MCF 10A (cell line): Measurements from ENCODE around the gene AADACL4. TPM values are rescaled to one million over a fixed set of nuclear protein-coding genes. Genes with fewer than 3 reads are reported as not detected.

Source experiments
- BruUV-seq: library from RNA; stranded (reverse); fragments of 400-500 nt; replicated peaks from 2 replicates; lab custom pipeline; 2021; lab: Mats Ljungman, UMichigan
- CTCF ChIA-PET: fragments of 300-600 bp; sonication (Branson Sonifier 250); formaldehyde crosslinking; extraction: SDS; loops from one replicate; lab custom pipeline; 2021; ENCODE audit warnings: antibody characterized with exemption, inconsistent platforms; lab: Yijun Ruan, JAX
- POLR2A ChIA-PET: fragments of 300-600, 350-650 bp; sonication (Branson Sonifier 250); formaldehyde crosslinking; extraction: SDS; loops from one replicate; lab custom pipeline; 2020; ENCODE audit warnings: antibody characterized with exemption, inconsistent platforms; lab: Yijun Ruan, JAX
- DNase-seq: peaks from one replicate; pipeline ENCODE4 v3.0.0-alpha.2; 2018; ENCODE audit not compliant: unreplicated experiment
- H3K27ac Mint-ChIP-seq: one replicate; pipeline ENCODE4 v1.8.0; 2022; ENCODE audit warnings: mild to moderate bottlenecking, low read depth, mixed read lengths; ENCODE audit not compliant: unreplicated experiment
- H3K27me3 Mint-ChIP-seq: one replicate; pipeline ENCODE4 v1.8.0; 2022; ENCODE audit warnings: mixed read lengths; ENCODE audit not compliant: insufficient read depth, unreplicated experiment
- H3K36me3 Mint-ChIP-seq: one replicate; pipeline ENCODE4 v1.8.0; 2022; ENCODE audit warnings: mild to moderate bottlenecking, moderate library complexity, mixed read lengths; ENCODE audit not compliant: insufficient read depth, unreplicated experiment
- H3K4me1 Mint-ChIP-seq: one replicate; pipeline ENCODE4 v1.8.0; 2022; ENCODE audit warnings: mixed read lengths; ENCODE audit not compliant: insufficient read depth, unreplicated experiment
- H3K4me3 Mint-ChIP-seq: one replicate; pipeline ENCODE4 v1.8.0; 2022; ENCODE audit warnings: mild to moderate bottlenecking, moderate library complexity, mixed read lengths; ENCODE audit not compliant: unreplicated experiment
- H3K9me3 Mint-ChIP-seq: one replicate; pipeline ENCODE4 v1.8.0; 2022; ENCODE audit warnings: mixed read lengths; ENCODE audit not compliant: unreplicated experiment
- intact Hi-C: fragments of 100-400 bp; cut with micrococcal nuclease; formaldehyde crosslinking; loops from 2 replicates; pipeline ENCODE4 v1.14.1; 2022
- total RNA-seq: library from RNA; stranded (reverse); gene quantifications from 2 replicates; pipeline ENCODE4 v1.2.3, GENCODE V29; 2022
- TF ChIP-seq, protein P1 (sequence below): fragments of 200-600 bp; IDR thresholded peaks from one replicate; pipeline ENCODE4 v1.8.0; 2022; ENCODE audit warnings: antibody characterized with exemption, mild to moderate bottlenecking; ENCODE audit not compliant: unreplicated experiment

Gene AADACL4
- total RNA-seq, 1 experiment from 2014 or later, result not detected

DNA sequence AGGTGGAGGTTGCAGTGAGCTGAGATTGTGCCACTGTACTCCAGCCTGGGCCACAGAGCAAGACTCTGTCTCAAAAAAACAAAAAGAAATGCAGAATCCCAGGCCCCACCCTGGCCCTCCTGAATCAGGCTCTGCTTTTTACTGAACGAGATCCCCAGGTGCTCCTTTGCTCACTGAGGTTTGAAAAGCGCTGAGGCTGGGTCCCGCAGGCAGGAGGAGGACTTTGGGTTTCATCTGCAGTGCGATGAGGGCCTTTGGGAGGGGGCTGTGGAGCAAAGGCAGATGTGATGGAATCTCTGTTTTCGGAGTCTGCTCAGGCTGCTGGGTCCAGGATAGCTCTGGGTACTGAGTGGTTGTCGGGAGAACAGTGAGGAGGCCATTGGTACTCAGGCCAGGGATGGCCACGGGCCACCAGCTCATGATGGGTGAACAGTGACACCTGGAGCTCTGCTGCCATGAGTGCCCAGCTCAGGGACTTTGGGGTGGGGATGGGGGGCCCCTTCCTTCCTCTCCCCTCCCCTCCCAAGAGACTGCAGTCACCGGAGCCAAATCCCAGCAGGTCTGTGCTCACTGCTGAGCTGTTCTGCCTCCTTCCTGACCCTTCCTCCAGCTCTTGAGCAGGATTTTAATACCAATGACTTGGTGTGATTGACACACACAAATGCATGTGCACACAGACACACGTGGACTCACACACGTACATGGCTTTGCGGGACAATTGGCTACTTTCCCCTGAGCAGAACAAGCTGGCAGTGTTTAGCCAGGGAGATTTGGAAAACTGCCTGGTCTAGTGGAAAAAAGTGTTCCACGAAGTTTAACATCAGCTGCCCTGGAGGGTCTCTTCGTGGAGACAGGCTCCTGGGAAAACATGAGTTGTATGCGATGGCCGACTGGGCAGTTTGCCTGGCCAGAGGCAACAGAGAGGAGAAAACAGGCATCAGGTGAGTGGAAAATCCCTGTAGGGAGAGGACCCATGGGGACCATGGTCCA is 22.2 kb upstream of the AADACL4 start:
- peaks cover 17% of the 10 kb centered on the region for H3K4me1 Mint-ChIP-seq
- no peaks in the 10 kb centered on the region for H3K27me3 Mint-ChIP-seq
- no TSS peak for BruUV-seq
- no peak overlapping the region for H3K4me3 Mint-ChIP-seq
- intact Hi-C loops, result no loop called here
- H3K36me3 Mint-ChIP-seq, result peaks cover 7% of the 10 kb centered on the region
- ChIA-PET POLR2A (no interaction called here), CTCF (interaction anchor here (0.6 to 1.9 kb wide), 10 partner anchors 8 to 497 kb away, joined by 3 to 6 read pairs (median 3); no protein-coding TSS in a partner anchor)
- TF ChIP-seq, protein P1, sequence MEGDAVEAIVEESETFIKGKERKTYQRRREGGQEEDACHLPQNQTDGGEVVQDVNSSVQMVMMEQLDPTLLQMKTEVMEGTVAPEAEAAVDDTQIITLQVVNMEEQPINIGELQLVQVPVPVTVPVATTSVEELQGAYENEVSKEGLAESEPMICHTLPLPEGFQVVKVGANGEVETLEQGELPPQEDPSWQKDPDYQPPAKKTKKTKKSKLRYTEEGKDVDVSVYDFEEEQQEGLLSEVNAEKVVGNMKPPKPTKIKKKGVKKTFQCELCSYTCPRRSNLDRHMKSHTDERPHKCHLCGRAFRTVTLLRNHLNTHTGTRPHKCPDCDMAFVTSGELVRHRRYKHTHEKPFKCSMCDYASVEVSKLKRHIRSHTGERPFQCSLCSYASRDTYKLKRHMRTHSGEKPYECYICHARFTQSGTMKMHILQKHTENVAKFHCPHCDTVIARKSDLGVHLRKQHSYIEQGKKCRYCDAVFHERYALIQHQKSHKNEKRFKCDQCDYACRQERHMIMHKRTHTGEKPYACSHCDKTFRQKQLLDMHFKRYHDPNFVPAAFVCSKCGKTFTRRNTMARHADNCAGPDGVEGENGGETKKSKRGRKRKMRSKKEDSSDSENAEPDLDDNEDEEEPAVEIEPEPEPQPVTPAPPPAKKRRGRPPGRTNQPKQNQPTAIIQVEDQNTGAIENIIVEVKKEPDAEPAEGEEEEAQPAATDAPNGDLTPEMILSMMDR, result no peak
- H3K27ac Mint-ChIP-seq, result no peak overlapping the region
- H3K9me3 Mint-ChIP-seq, result no peaks in the 10 kb centered on the region
- no peak for DNase-seq

DNA sequence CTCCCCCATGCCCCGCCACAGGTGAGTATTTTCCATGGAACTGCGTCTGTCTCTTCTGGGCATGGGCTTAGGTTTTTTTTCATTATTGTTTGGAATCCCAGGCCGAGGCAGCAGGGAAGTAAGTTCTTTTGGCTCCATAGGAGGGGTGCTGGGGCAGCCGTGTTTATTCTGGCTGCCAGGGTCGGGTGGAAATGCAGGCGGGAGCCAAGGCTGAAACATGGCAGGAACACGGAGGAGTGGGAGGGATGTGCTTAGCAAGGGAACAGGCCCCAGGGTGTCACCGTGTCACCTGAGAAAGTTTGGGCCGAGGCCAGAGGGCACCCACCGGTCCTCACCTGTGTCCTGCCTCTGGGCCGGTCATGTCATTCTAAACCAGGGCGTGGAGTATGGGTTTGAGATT is 21.4 kb upstream of the AADACL4 start:
- Mint-ChIP-seq H3K4me1 (peaks cover 12% of the 10 kb centered on the region), H3K27ac (no peak overlapping the region), H3K27me3 (no peaks in the 10 kb centered on the region), H3K4me3 (no peak overlapping the region), H3K36me3 (peaks cover 7% of the 10 kb centered on the region), H3K9me3 (no peaks in the 10 kb centered on the region)
- BruUV-seq, result no TSS peak
- ChIA-PET POLR2A (no interaction called here), CTCF (interaction anchor here (0.7 to 1.6 kb wide), 2 partner anchors 36 to 308 kb away, joined by 3 to 4 read pairs; no protein-coding TSS in a partner anchor)
- DNase-seq, result no peak
- intact Hi-C loops, result no loop called here
- TF ChIP-seq, protein P1, result no peak

DNA sequence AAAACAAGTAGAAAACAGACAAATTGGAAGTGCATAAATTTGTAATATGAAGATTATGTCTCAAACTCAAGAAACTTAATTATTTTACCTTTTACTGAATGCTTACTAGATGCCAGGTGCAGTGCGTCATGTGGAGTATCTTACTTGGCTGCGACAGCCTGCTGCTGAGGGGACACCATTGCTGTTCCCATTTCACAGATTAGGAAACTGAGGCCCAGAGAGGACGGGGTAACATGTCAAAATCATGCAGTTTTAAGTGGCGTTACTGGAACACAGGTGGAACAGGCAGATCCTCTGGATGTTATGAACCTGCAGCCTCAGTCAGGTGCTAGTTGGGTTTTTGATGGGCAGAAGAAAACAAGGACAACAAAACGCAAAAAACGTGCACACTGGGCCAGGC is 18.6 kb upstream of the AADACL4 start:
- DNase-seq, result no peak
- H3K36me3 Mint-ChIP-seq, result no peaks in the 10 kb centered on the region
- CTCF ChIA-PET, result no interaction called here
- H3K27ac Mint-ChIP-seq, result no peak overlapping the region
- no peak overlapping the region for H3K4me3 Mint-ChIP-seq
- H3K4me1 Mint-ChIP-seq, result no peaks in the 10 kb centered on the region
- no peaks in the 10 kb centered on the region for H3K27me3 Mint-ChIP-seq
- TF ChIP-seq, protein P1, result no peak
- no TSS peak for BruUV-seq
- intact Hi-C loops, result no loop called here
- H3K9me3 Mint-ChIP-seq, result no peaks in the 10 kb centered on the region
- POLR2A ChIA-PET, result no interaction called here

DNA sequence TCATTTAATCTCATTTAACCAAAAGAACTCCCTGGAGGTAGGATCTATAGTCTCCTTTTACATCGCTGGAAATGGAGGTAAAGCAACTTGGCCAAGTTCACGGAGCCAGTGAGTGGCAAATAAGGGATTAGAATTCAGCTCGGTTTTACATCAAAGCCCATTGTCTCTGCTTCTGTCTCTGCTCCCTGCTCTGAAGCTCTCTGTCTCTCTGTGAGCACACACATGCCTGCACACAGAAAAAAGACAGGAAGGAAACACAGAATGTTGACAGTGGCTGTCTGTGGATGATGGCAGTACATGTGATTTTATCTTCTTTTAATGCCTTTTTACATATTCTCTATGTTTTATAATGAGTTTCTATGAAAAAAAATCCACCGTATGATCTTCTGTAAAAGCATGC is 17.0 kb upstream of the AADACL4 start:
- ChIA-PET CTCF (no interaction called here), POLR2A (no interaction called here)
- TF ChIP-seq, protein P1, result no peak
- BruUV-seq, result no TSS peak
- no peaks in the 10 kb centered on the region for H3K36me3 Mint-ChIP-seq
- H3K4me3 Mint-ChIP-seq, result no peak overlapping the region
- H3K27me3 Mint-ChIP-seq, result no peaks in the 10 kb centered on the region
- H3K27ac Mint-ChIP-seq, result no peak overlapping the region
- no peaks in the 10 kb centered on the region for H3K4me1 Mint-ChIP-seq
- no peak for DNase-seq
- no peaks in the 10 kb centered on the region for H3K9me3 Mint-ChIP-seq
- intact Hi-C loops, result no loop called here
